ENCODE results near the gene C1orf122.

Gene C1orf122

DNA sequence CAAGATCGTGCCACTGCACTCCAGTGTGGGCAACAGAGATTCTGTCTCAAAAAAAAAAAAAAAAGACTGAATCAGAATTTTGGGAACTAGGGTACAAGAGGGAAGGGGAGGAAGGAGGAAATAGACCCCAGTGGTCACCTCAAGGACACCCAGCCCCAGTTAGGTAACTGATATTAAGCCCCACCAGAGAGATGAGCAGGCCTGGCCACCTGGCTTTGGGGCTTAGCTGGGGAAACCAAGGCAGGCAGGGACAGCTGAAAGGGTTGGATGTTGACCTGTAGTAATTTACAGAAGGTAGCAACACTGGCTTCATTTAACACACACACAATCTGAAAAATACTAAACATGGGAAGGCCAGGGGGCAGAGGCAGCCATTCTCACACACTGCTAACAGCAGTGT is 5.2 kb upstream of the C1orf122 start:
- Histone ChIP-seq H3K27me3 (ENCODE audit: control insufficient read depth in 1 of 2, insufficient read depth in 1 of 2, low read length in 2 of 2) (no peaks in the 10 kb centered on the region), H3K4me3 (ENCODE audit: insufficient read depth in 1 of 2, low read depth in 1 of 2, low read length in 2 of 2) (no peak overlapping the region), H3K18ac (ENCODE audit: low read depth in 1 of 2, low read length in 2 of 2) (no peak overlapping the region), H3K27ac (ENCODE audit: low read length, poor library complexity, severe bottlenecking) (no peak overlapping the region), H4K8ac (ENCODE audit: low read length) (no peak overlapping the region), H4K91ac (ENCODE audit: low read length) (no peak overlapping the region), H2AK5ac (ENCODE audit: low read length, severe bottlenecking) (no peak overlapping the region), H2BK15ac (ENCODE audit: low read depth, poor library complexity, severe bottlenecking) (no peak overlapping the region), H3K4me1 (ENCODE audit: control insufficient read depth, insufficient read depth, low read depth, low read length) (peaks cover 12% of the 10 kb centered on the region), H2BK120ac (ENCODE audit: low read depth, low read length) (no peak overlapping the region), H3K36me3 (ENCODE audit: control insufficient read depth in 1 of 2, insufficient read depth in 2 of 2, low read depth in 1 of 2, low read length in 2 of 2) (peaks cover 59 to 64% of the 10 kb centered on the region in 2 experiments), H3K9me3 (ENCODE audit: control insufficient read depth, low read length) (no peaks in the 10 kb centered on the region), H2BK12ac (ENCODE audit: low read length in 2 of 2) (no peak overlapping the region), H3K4me2 (ENCODE audit: low read length, poor library complexity, severe bottlenecking) (no peak overlapping the region), H3K4ac (ENCODE audit: low read depth in 1 of 2, low read length in 2 of 2) (no peak overlapping the region), H3K9ac (ENCODE audit: low read length) (no peak overlapping the region), H3K79me1 (replicated peaks; ENCODE audit: low read length, poor library complexity, severe bottlenecking) (peaks cover 24% of the 10 kb centered on the region), H3K14ac (ENCODE audit: low read length in 2 of 2) (no peak overlapping the region), H2BK5ac (ENCODE audit: low read depth, low read length, poor library complexity, severe bottlenecking) (no peak overlapping the region), H3K23ac (ENCODE audit: low read length in 2 of 2) (no peak overlapping the region), H2AFZ (ENCODE audit: low read depth, low read length) (no peak overlapping the region)
- DNase-seq: no peak
- WGBS: 100% methylated on average over 1 of the region's 1 CpG

DNA sequence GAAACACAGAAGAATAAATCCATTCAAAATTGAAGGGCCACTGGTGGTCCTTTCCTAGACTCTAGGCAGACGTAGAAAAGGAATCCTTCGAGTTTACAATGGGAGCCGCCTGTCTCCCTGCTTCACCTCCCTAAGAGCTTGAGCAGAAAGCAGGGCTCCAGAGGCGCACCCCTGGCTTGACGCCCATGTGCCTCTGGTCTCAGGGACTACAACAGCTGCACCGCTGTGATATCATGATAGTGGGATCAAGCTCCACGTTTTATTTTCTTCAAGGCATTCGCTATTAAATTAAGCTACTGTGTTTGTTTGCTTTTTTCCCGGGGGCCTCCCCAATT is 403 bp upstream of the C1orf122 start:
- peak overlapping the region; percentile 91 for H3K9ac ChIP-seq (ENCODE audit: low read length)
- peak overlapping the region; percentile 87 to 95 for H3K4me3 ChIP-seq (ENCODE audit: insufficient read depth in 1 of 2, low read depth in 1 of 2, low read length in 2 of 2)

DNA sequence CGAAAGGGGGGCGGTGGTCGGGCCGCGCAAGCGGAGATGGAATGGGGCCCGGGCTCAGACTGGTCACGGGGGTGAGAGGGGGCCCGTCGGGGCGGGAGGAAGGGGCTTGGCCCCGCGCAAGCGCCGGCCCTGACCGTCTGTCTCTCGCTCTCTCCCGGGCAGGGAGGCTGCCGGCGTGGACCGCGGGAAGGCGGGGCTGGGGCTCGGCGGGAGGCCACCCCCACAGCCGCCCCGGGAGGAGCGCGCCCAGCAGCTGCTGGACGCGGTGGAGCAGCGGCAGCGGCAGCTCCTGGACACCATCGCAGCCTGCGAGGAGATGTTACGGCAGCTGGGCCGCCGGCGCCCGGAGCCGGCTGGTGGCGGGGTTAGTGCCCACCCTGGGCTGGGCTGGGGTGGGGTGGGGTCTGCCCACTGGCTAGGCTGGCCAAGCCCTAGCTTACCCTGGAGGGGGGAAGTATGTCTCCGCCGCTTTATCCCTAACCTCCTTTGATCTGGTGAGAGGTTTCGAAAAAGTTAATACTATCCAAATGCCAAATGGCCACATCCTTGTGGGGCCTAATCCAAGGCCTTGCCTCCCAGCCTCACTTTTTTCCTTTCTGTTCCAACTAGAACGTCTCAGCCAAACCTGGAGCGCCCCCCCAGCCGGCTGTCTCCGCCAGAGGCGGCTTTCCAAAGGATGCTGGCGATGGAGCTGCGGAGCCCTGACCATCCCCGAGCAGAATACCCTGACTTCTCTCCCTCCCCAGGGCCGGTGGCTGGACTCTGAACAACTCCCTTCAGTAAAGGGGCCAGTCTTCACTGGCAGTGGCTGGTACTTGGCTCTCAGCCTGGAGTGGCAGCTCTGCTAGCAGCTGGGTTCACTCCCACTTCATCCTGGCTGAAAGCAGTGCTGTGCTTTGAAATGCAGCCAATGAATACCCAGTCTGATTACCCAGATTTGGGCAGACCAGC is 1.1 kb downstream of the C1orf122 start:
- peak overlapping the region; percentile 91 for H3K9ac ChIP-seq (ENCODE audit: low read length)
- peak overlapping the region; percentile 63 for H2AFZ ChIP-seq (ENCODE audit: low read depth, low read length)
- peaks cover 14% of the 10 kb centered on the region for H3K4me1 ChIP-seq (ENCODE audit: control insufficient read depth, insufficient read depth, low read depth, low read length)
- H2BK15ac ChIP-seq (ENCODE audit: low read depth, poor library complexity, severe bottlenecking): peak overlapping the region; percentile 40
- H3K18ac ChIP-seq (ENCODE audit: low read depth in 1 of 2, low read length in 2 of 2): peak overlapping the region; percentile 75 to 83
- peak overlapping the region; percentile 87 to 95 for H3K4me3 ChIP-seq (ENCODE audit: insufficient read depth in 1 of 2, low read depth in 1 of 2, low read length in 2 of 2)
- H3K9me3 ChIP-seq (ENCODE audit: control insufficient read depth, low read length): no peaks in the 10 kb centered on the region
- no peaks in the 10 kb centered on the region for H3K27me3 ChIP-seq (ENCODE audit: control insufficient read depth in 1 of 2, insufficient read depth in 1 of 2, low read length in 2 of 2)
- peak overlapping the region in 1 of 2 experiments; percentile 81 for H3K4ac ChIP-seq (ENCODE audit: low read depth in 1 of 2, low read length in 2 of 2)
- peak overlapping the region; percentile 72 for H4K8ac ChIP-seq (ENCODE audit: low read length)
- peaks cover 36 to 47% of the 10 kb centered on the region in 2 experiments for H3K36me3 ChIP-seq (ENCODE audit: control insufficient read depth in 1 of 2, insufficient read depth in 2 of 2, low read depth in 1 of 2, low read length in 2 of 2)
- H2BK120ac ChIP-seq (ENCODE audit: low read depth, low read length): peak overlapping the region; percentile 95
- peak overlapping the region; percentile 52 for H2AK5ac ChIP-seq (ENCODE audit: low read length, severe bottlenecking)
- peaks cover 41% of the 10 kb centered on the region for H3K79me1 ChIP-seq (replicated peaks; ENCODE audit: low read length, poor library complexity, severe bottlenecking)
- H2BK12ac ChIP-seq (ENCODE audit: low read length in 2 of 2): peak overlapping the region in 1 of 2 experiments; percentile 68
- WGBS: under 1% methylated on average over 38 of the region's 54 CpGs
- peak overlapping the region; percentile 85 for H4K91ac ChIP-seq (ENCODE audit: low read length)
- H3K27ac ChIP-seq (ENCODE audit: low read length, poor library complexity, severe bottlenecking): peak overlapping the region; percentile 80
- H3K23ac ChIP-seq (ENCODE audit: low read length in 2 of 2): no peak overlapping the region
- peak overlapping the region; percentile 78 for H3K4me2 ChIP-seq (ENCODE audit: low read length, poor library complexity, severe bottlenecking)
- peak overlapping the region; percentile 59 for H2BK5ac ChIP-seq (ENCODE audit: low read depth, low read length, poor library complexity, severe bottlenecking)
- DNase-seq: peak; percentile 89
- H3K14ac ChIP-seq (ENCODE audit: low read length in 2 of 2): peak overlapping the region; percentile 56 to 79

More for the DNA sequence above, 403 bp upstream of the C1orf122 start:
- Histone ChIP-seq H3K4me2 (ENCODE audit: low read length, poor library complexity, severe bottlenecking) (peak overlapping the region; percentile 64), H3K4me1 (ENCODE audit: control insufficient read depth, insufficient read depth, low read depth, low read length) (peaks cover 14% of the 10 kb centered on the region), H3K23ac (ENCODE audit: low read length in 2 of 2) (no peak overlapping the region), H4K8ac (ENCODE audit: low read length) (no peak overlapping the region), H2BK5ac (ENCODE audit: low read depth, low read length, poor library complexity, severe bottlenecking) (no peak overlapping the region), H3K27me3 (ENCODE audit: control insufficient read depth in 1 of 2, insufficient read depth in 1 of 2, low read length in 2 of 2) (no peaks in the 10 kb centered on the region), H3K18ac (ENCODE audit: low read depth in 1 of 2, low read length in 2 of 2) (peak overlapping the region in 1 of 2 experiments; percentile 67), H3K79me1 (replicated peaks; ENCODE audit: low read length, poor library complexity, severe bottlenecking) (peaks cover 34% of the 10 kb centered on the region), H2BK120ac (ENCODE audit: low read depth, low read length) (no peak overlapping the region), H3K27ac (ENCODE audit: low read length, poor library complexity, severe bottlenecking) (peak overlapping the region; percentile 35), H3K36me3 (ENCODE audit: control insufficient read depth in 1 of 2, insufficient read depth in 2 of 2, low read depth in 1 of 2, low read length in 2 of 2) (peaks cover 42 to 56% of the 10 kb centered on the region in 2 experiments), H4K91ac (ENCODE audit: low read length) (no peak overlapping the region), H2BK15ac (ENCODE audit: low read depth, poor library complexity, severe bottlenecking) (no peak overlapping the region), H2AFZ (ENCODE audit: low read depth, low read length) (no peak overlapping the region), H2AK5ac (ENCODE audit: low read length, severe bottlenecking) (no peak overlapping the region), H3K9me3 (ENCODE audit: control insufficient read depth, low read length) (no peaks in the 10 kb centered on the region), H2BK12ac (ENCODE audit: low read length in 2 of 2) (no peak overlapping the region), H3K4ac (ENCODE audit: low read depth in 1 of 2, low read length in 2 of 2) (no peak overlapping the region), H3K14ac (ENCODE audit: low read length in 2 of 2) (no peak overlapping the region)
- DNase-seq: no peak
- WGBS: 21% methylated on average over 9 of the region's 9 CpGs

DNA sequence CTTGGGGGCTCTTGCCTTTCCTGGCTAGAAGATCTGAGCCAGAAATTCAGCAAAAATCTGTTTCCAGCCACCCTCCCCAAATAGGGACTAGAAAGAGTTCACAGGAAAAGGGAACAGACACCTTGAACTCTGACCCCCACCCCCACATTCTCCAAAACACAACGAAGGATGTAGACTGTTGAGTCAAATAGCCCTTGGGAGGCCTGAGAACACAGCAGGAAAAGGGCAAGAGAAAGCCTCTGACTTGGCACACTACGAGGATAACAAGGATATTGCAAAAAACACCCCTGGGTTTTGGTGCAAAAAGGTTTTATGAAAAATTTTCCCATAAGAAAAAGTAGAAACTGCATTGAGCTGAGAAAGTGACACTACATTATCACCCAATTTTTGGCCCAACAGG is 2.4 kb downstream of the C1orf122 start:
- H3K79me1 ChIP-seq (replicated peaks; ENCODE audit: low read length, poor library complexity, severe bottlenecking): peaks cover 39% of the 10 kb centered on the region

More for the DNA sequence above, 2.4 kb downstream of the C1orf122 start:
- no peaks in the 10 kb centered on the region for H3K9me3 ChIP-seq (ENCODE audit: control insufficient read depth, low read length)
- no peaks in the 10 kb centered on the region for H3K27me3 ChIP-seq (ENCODE audit: control insufficient read depth in 1 of 2, insufficient read depth in 1 of 2, low read length in 2 of 2)
- no peak overlapping the region for H3K14ac ChIP-seq (ENCODE audit: low read length in 2 of 2)
- peak overlapping the region; percentile 63 for H2AK5ac ChIP-seq (ENCODE audit: low read length, severe bottlenecking)
- peak overlapping the region; percentile 91 for H3K9ac ChIP-seq (ENCODE audit: low read length)
- H2BK5ac ChIP-seq (ENCODE audit: low read depth, low read length, poor library complexity, severe bottlenecking): no peak overlapping the region
- H3K36me3 ChIP-seq (ENCODE audit: control insufficient read depth in 1 of 2, insufficient read depth in 2 of 2, low read depth in 1 of 2, low read length in 2 of 2): peaks cover 32 to 41% of the 10 kb centered on the region in 2 experiments
- no peak overlapping the region for H3K4ac ChIP-seq (ENCODE audit: low read depth in 1 of 2, low read length in 2 of 2)
- no peak overlapping the region for H2BK120ac ChIP-seq (ENCODE audit: low read depth, low read length)
- H3K27ac ChIP-seq (ENCODE audit: low read length, poor library complexity, severe bottlenecking): no peak overlapping the region
- no peak overlapping the region for H2BK12ac ChIP-seq (ENCODE audit: low read length in 2 of 2)
- no peak overlapping the region for H2AFZ ChIP-seq (ENCODE audit: low read depth, low read length)
- DNase-seq: no peak
- H4K91ac ChIP-seq (ENCODE audit: low read length): no peak overlapping the region
- H3K23ac ChIP-seq (ENCODE audit: low read length in 2 of 2): no peak overlapping the region
- WGBS: 79% methylated on average over 2 of the region's 2 CpGs
- H4K8ac ChIP-seq (ENCODE audit: low read length): no peak overlapping the region
- no peak overlapping the region for H2BK15ac ChIP-seq (ENCODE audit: low read depth, poor library complexity, severe bottlenecking)
- peaks cover 14% of the 10 kb centered on the region for H3K4me1 ChIP-seq (ENCODE audit: control insufficient read depth, insufficient read depth, low read depth, low read length)
- no peak overlapping the region for H3K4me2 ChIP-seq (ENCODE audit: low read length, poor library complexity, severe bottlenecking)
- peak overlapping the region in 1 of 2 experiments; percentile 87 for H3K4me3 ChIP-seq (ENCODE audit: insufficient read depth in 1 of 2, low read depth in 1 of 2, low read length in 2 of 2)
- no peak overlapping the region for H3K18ac ChIP-seq (ENCODE audit: low read depth in 1 of 2, low read length in 2 of 2)
